Measurements from ENCODE around the gene OSBPL8. TPM values are rescaled to one million over a fixed set of nuclear protein-coding genes. Genes with fewer than 3 reads are reported as not detected.

The OSBPL8 gene
- total and polyA plus RNA-seq, 2 of the 8 experiments (the other 6 are each of a cell fraction or from before 2014, with no cell fraction given) = 10.9 to 81.1 TPM

DNA sequence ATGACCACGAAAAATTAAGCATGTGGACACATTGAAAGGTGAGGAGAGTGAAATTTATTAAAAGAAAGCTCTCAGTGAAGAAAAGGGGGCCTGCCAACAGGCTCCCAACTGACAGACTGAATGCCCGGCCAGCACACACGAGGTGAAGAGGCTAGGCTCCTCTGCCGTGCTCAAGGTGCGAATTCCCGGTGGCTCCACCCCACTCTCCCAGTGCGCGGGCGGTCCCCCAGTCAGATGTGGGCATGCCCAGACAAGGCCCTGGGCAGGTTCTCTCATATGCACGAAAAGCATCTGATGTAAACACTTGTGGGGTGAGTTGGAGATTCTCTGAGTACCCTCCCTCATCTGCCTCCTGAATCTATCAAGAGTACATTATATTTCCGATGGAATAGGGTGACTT is 48.5 kb upstream of the OSBPL8 start:
- POLR2A ChIA-PET (ENCODE audit: partially characterized antibody) = no interaction called here
- DNase-seq (ENCODE audit: low read depth in 1 of 2, low spot score in 2 of 2) = no peak
- H3K27me3 ChIP-seq (replicated peaks in 1 of 4; ENCODE audit: control insufficient read depth in 3 of 4, extremely low read depth in 1 of 4, insufficient read depth in 3 of 4, low read length in 3 of 4) = no peaks in the 10 kb centered on the region

More for the DNA sequence above, 48.5 kb upstream of the OSBPL8 start:
- Histone ChIP-seq H3K14ac (ENCODE audit: insufficient read length) (no peak overlapping the region), H4K91ac (replicated peaks; ENCODE audit: insufficient read length, low read length) (no peak overlapping the region), H2AFZ (ENCODE audit: low read length) (no peak overlapping the region), H2AK5ac (ENCODE audit: low read depth, low read length) (no peak overlapping the region), H3K56ac (replicated peaks; ENCODE audit: insufficient read length, low read depth, low read length) (no peak overlapping the region), H3K4ac (replicated peaks; ENCODE audit: insufficient read length, low read depth, low read length) (no peak overlapping the region), H2BK120ac (replicated peaks; ENCODE audit: low read depth, low read length) (no peak overlapping the region), H2BK5ac (ENCODE audit: low read depth, low read length) (no peak overlapping the region), H3K23me2 (ENCODE audit: low read depth, low read length) (no peaks in the 10 kb centered on the region), H3K18ac (ENCODE audit: extremely low read depth, low read length) (no peak overlapping the region), H3K79me1 (ENCODE audit: low read depth, low read length) (no peaks in the 10 kb centered on the region), H3K27ac (ENCODE audit: low read depth, low read length) (no peak overlapping the region), H2BK20ac (ENCODE audit: low read length) (no peak overlapping the region), H3K79me2 (ENCODE audit: control insufficient read depth in 1 of 2, insufficient read depth in 2 of 2, low read length in 2 of 2) (no peaks in the 10 kb centered on the region), H3K9me3 (ENCODE audit: insufficient read depth in 2 of 2, low read depth in 1 of 2, low read length in 1 of 2) (no peaks in the 10 kb centered on the region), H4K8ac (ENCODE audit: extremely low read depth, insufficient read depth, low read length) (no peak overlapping the region), H3K9ac (replicated peaks in 1 of 4; ENCODE audit: extremely low read depth in 1 of 4, low read depth in 3 of 4, low read length in 3 of 4) (no peak overlapping the region), H3K4me2 (ENCODE audit: insufficient read depth in 1 of 2, low read depth in 2 of 2, low read length in 2 of 2) (no peak overlapping the region), H3K23ac (ENCODE audit: insufficient read length) (no peak overlapping the region), H2BK15ac (ENCODE audit: low read length) (no peak overlapping the region), H3K4me3 (ENCODE audit: extremely low read depth in 1 of 4, insufficient read depth in 2 of 4, low read depth in 3 of 4, low read length in 4 of 4) (no peak overlapping the region), H4K5ac (ENCODE audit: insufficient read length, low read depth, low read length) (no peak overlapping the region), H3K36me3 (ENCODE audit: control insufficient read depth in 2 of 4, insufficient read depth in 4 of 4, low read length in 3 of 4) (no peaks in the 10 kb centered on the region), H4K20me1 (replicated peaks in 1 of 2; ENCODE audit: control insufficient read depth in 1 of 2, insufficient read depth in 2 of 2, low read length in 2 of 2) (no peaks in the 10 kb centered on the region), H2BK12ac (ENCODE audit: low read depth, low read length) (no peak overlapping the region), H3K4me1 (replicated peaks in 1 of 4; ENCODE audit: control insufficient read depth in 3 of 4, insufficient read depth in 4 of 4, low read length in 3 of 4) (no peaks in the 10 kb centered on the region; a peak in 2 of 7 replicates)
- 86% methylated on average over 11 of the region's 11 CpGs; no CpG with 5 or more reads in 1 of the 2 experiments for WGBS, 2 experiments (ENCODE audit: extremely low coverage in 1 of 2, insufficient coverage in 1 of 2, insufficient read length in 1 of 2, insufficient replicate concordance in 2 of 2, low coverage in 1 of 2, low lambda C conversion rate in 2 of 2, missing lambda C conversion rate in 1 of 2)
- no peak for FAIRE-seq
- TF ChIP-seq POLR2A (IDR thresholded peaks at IDR 0.05; ENCODE audit: control extremely low read depth in 1 of 2, low read depth in 2 of 2, low read length in 2 of 2) (no peak), ZNF274 (IDR thresholded peaks at IDR 0.05; ENCODE audit: borderline replicate concordance, extremely low read depth, low read length) (no peak), GABPA (IDR thresholded peaks at IDR 0.05; ENCODE audit: borderline replicate concordance, insufficient read depth, low read length) (no peak), MAFK (IDR thresholded peaks at IDR 0.05; ENCODE audit: low read depth, low read length) (no peak), JUND (IDR thresholded peaks at IDR 0.05; ENCODE audit: low read length) (no peak), CBX8 (IDR thresholded peaks at IDR 0.05; ENCODE audit: borderline replicate concordance, low read depth, low read length) (no peak)
- TF ChIP-seq, protein P1, sequence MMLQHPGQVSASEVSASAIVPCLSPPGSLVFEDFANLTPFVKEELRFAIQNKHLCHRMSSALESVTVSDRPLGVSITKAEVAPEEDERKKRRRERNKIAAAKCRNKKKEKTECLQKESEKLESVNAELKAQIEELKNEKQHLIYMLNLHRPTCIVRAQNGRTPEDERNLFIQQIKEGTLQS (IDR thresholded peaks at IDR 0.05; ENCODE audit: insufficient read depth, low read depth, low read length) = no peak
- CTCF ChIA-PET (ENCODE audit: partially characterized antibody) = interaction anchor here (1.9 kb wide), 1 partner anchor 15 kb away, joined by 4 read pairs; no protein-coding TSS in a partner anchor

All from H1 (cell line).